AG04450 (cell line): ENCODE measurements around the gene KLK5. TPM values are rescaled to one million over a fixed set of nuclear protein-coding genes. Genes with fewer than 3 reads are reported as not detected.

ENCODE experiments used
- CTCF ChIA-PET: fragments of 300-600, 350-600 bp; formaldehyde crosslinking; extraction: SDS; loops from one replicate; lab custom pipeline; 2022; ENCODE audit warnings: antibody characterized with exemption, inconsistent platforms; lab: Charles Lee
- POLR2A ChIA-PET: fragments of 350-600 bp; formaldehyde crosslinking; extraction: SDS; loops from one replicate; lab custom pipeline; 2021; ENCODE audit warnings: antibody characterized with exemption, inconsistent platforms; lab: Yijun Ruan, JAX
- DNase-seq: peaks from one replicate; pipeline ENCODE4 v3.0.0-alpha.2; 2011; ENCODE audit warnings: low read depth, low spot score
- H3K27ac ChIP-seq: one replicate; pipeline ENCODE4 v1.5.1; 2012; ENCODE audit warnings: low read depth, low read length, control low read depth
- H3K27me3 ChIP-seq: one replicate; pipeline ENCODE4 v1.6.0; 2012; ENCODE audit warnings: low read length; ENCODE audit not compliant: control insufficient read depth, insufficient read depth
- H3K4me3 ChIP-seq: 2 replicates; pipeline ENCODE4 v1.5.1; 2011; ENCODE audit warnings: mild to moderate bottlenecking, low read depth, low read length, control low read depth
- H3K9me3 ChIP-seq: 2 replicates; pipeline ENCODE4 v1.5.1; 2012; ENCODE audit warnings: low read length; ENCODE audit not compliant: control insufficient read depth, insufficient read depth
- CTCF ChIP-seq: IDR thresholded peaks from 2 replicates; pipeline ENCODE4 v1.5.1; 2011; ENCODE audit warnings: low read depth, low read length, control low read depth, inconsistent platforms
- polyA minus RNA-seq: library from RNA; depleted of rRNA, polyadenylated mRNA; stranded (reverse); fragments of >200 nt; gene quantifications from 2 replicates; pipeline ENCODE4 v1.2.3, GENCODE V29; 2011; rRNA and poly(A)+ RNA removed
- polyA plus RNA-seq: library from polyadenylated mRNA; depleted of rRNA; stranded (reverse); fragments of >200 nt; gene quantifications from 2 replicates; pipeline ENCODE4 v1.2.3, GENCODE V29; 2011; rRNA removed

KLK5 gene
- not detected in 2 replicates for polyA plus RNA-seq
- polyA minus RNA-seq, result not detected in 2 replicates

GRCh38 chr19:50952910-50953309, at the start of gene KLK5:
TSS of gene KLK5 (minus strand) at chr19:50953038. CDS start at chr19:50952657, 381 bp downstream.
- Histone ChIP-seq H3K9me3 (peaks cover 33% of the 10 kb centered on the region), H3K27me3 (no peaks in the 10 kb centered on the region), H3K4me3 (no peak within 1 kb of the TSS), H3K27ac (no peak within 1 kb of the TSS)
- ChIA-PET CTCF (no interaction called here), POLR2A (no interaction called here)
- no peak for TF ChIP-seq CTCF
- no peak for DNase-seq

GRCh38 chr19:51002089-51002532, 49.3 kb upstream of the KLK5 start:
- no peak for TF ChIP-seq CTCF
- Histone ChIP-seq H3K4me3 (no peak overlapping the region), H3K9me3 (peaks cover 27% of the 10 kb centered on the region), H3K27me3 (no peaks in the 10 kb centered on the region), H3K27ac (no peak overlapping the region)
- DNase-seq, result no peak
- ChIA-PET POLR2A (no interaction called here), CTCF (interaction anchor here (0.7 kb wide), 2 partner anchors 9 to 18 kb away, joined by 3 read pairs; no protein-coding TSS in a partner anchor)

- Histone ChIP-seq H3K9me3 (peaks cover 27% of the 10 kb centered on the region), H3K4me3 (no peak within 1 kb of the TSS), H3K27ac (no peak within 1 kb of the TSS), H3K27me3 (no peaks in the 10 kb centered on the region)
- no peak for DNase-seq
- ChIA-PET POLR2A (no interaction called here), CTCF (no interaction called here)
- no peak for TF ChIP-seq CTCF
Measured at GRCh38 chr19:51001515-51001914, 48.7 kb upstream of the KLK5 start, which contains the start of gene KLK8. TSS of gene KLK8 (minus strand) at chr19:51001604. CDS start at chr19:51001167, 437 bp downstream.

GRCh38 chr19:51000981-51001380, 48.1 kb upstream of the KLK5 start:
- Histone ChIP-seq H3K27me3 (no peaks in the 10 kb centered on the region), H3K9me3 (peaks cover 31% of the 10 kb centered on the region), H3K4me3 (no peak overlapping the region), H3K27ac (no peak overlapping the region)
- TF ChIP-seq CTCF, result no peak
- POLR2A ChIA-PET, result no interaction called here
- no peak for DNase-seq
- CTCF ChIA-PET, result no interaction called here

- POLR2A ChIA-PET, result no interaction called here
- Histone ChIP-seq H3K4me3 (no peak overlapping the region), H3K27ac (no peak overlapping the region), H3K27me3 (no peaks in the 10 kb centered on the region), H3K9me3 (peaks cover 32% of the 10 kb centered on the region)
- CTCF ChIA-PET, result no interaction called here
- no peak for DNase-seq
- TF ChIP-seq CTCF, result no peak
Measured at GRCh38 chr19:51000426-51000825, 47.6 kb upstream of the KLK5 start.
